Lung (tissue), 12 donors: ENCODE results near the gene ZNF70. TPM values are rescaled to one million over a fixed set of nuclear protein-coding genes. Genes with fewer than 3 reads are reported as not detected.

Experiments used
- ATAC-seq: fragments of 200-7000 bp; cut with Tn5 transposase; one replicate; pipeline ENCODE4 v1.9.1; 2020; ENCODE audit warnings: moderate number of reproducible peaks; ENCODE audit not compliant: insufficient read depth, low FRiP score
- DNase-seq, 3 donors: peaks; one replicate each; pipeline ENCODE4 v3.0.0-alpha.2; 2013 to 2017
- H3K27ac ChIP-seq, 2 donors: one replicate each; pipeline ENCODE4 v1.5.1; 2013; ENCODE audit warnings: mild to moderate bottlenecking in 2 of 2, moderate library complexity in 2 of 2, control low read depth in 1 of 2, inconsistent platforms in 1 of 2, low read depth in 1 of 2, low read length in 1 of 2
- H3K27me3 ChIP-seq, 3 donors: one replicate each; pipeline ENCODE4 v1.5.1; 2013; ENCODE audit warnings: low read length in 2 of 3; ENCODE audit not compliant: control insufficient read depth in 3 of 3, insufficient read depth in 3 of 3
- H3K36me3 ChIP-seq, 4 donors: one replicate each; pipeline ENCODE4 v1.5.1; 2013; ENCODE audit warnings: low read length in 4 of 4, mild to moderate bottlenecking in 1 of 4, moderate library complexity in 1 of 4; ENCODE audit not compliant: control insufficient read depth in 4 of 4, insufficient read depth in 4 of 4
- H3K4me1 ChIP-seq, 5 donors: one replicate each; pipeline ENCODE4 v1.5.1; 2013; ENCODE audit warnings: low read length in 5 of 5, mild to moderate bottlenecking in 2 of 5, moderate library complexity in 1 of 5; ENCODE audit not compliant: control insufficient read depth in 5 of 5, insufficient read depth in 5 of 5
- H3K4me3 ChIP-seq: one replicate; pipeline ENCODE4 v1.5.1; 2013; ENCODE audit warnings: mild to moderate bottlenecking, control low read depth, moderate library complexity
- H3K9ac ChIP-seq, 2 donors: one replicate each; pipeline ENCODE4 v1.5.1; 2013; ENCODE audit warnings: low read length in 2 of 2, control low read depth in 1 of 2; ENCODE audit not compliant: insufficient read depth in 1 of 2
- H3K9me3 ChIP-seq, 4 donors: one replicate each; pipeline ENCODE4 v1.5.1; 2013; ENCODE audit warnings: low read length in 3 of 4, mild to moderate bottlenecking in 1 of 4, moderate library complexity in 1 of 4; ENCODE audit not compliant: control insufficient read depth in 4 of 4, insufficient read depth in 3 of 4
- WGBS, 2 donors: extraction: QIAGEN DNeasy Blood & Tissue Kit; methylation state at CpG; one replicate each; pipeline ENCODE4 v1.1.7; 2013; 5-methylcytosine and 5-hydroxymethylcytosine counted together
- polyA plus RNA-seq, 2 donors: library from polyadenylated mRNA; stranded (reverse); fragments of 200-250 nt; gene quantifications; one replicate each; pipeline ENCODE4 v1.2.1, GENCODE V29; 2013
- total RNA-seq, 2 donors: library from RNA; depleted of rRNA in 1 of 2; stranded (reverse); fragments of >200 nt in 1 of 2; gene quantifications; one replicate each; pipeline ENCODE4 v1.2.1, GENCODE V29; 2014 to 2021
- TF ChIP-seq, protein P1 (sequence below): IDR thresholded peaks from 2 replicates; pipeline ENCODE4 v1.5.1; 2012; ENCODE audit warnings: mild to moderate bottlenecking; ENCODE audit errors: control extremely low read depth, extremely low read depth
- donor health status: control.
- donor health status: control.
- donor health status: Bipolar disorder and iron deficiency.
- donor health status: healthy.
- donor health status: DM: yes; HTN: yes; CAD: no.

The ZNF70 gene
- total and polyA plus RNA-seq, 4 donors, result 0.98 to 6.9 (median 3.7) TPM

DNA sequence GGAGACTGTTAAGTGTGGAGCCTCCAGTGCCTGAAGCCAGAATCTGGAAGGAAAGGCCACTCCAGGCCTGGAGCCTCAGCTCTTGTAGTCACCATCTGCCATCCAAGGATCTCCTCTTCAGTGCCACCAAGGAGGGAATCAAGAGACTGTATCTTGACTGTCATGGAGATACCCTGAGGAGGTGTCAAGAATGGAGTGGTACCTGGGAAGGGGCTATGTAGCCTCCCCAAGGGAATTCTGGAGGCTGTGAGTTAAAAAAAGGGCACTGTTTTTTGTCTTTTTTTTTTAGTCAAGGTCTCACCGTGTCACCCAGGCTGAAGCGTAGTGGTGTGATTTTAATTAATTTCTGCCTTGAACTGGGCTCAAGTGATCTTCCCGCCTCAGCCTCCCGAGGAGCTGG, 8.7 kb upstream of the ZNF70 start:
- TF ChIP-seq, protein P1, sequence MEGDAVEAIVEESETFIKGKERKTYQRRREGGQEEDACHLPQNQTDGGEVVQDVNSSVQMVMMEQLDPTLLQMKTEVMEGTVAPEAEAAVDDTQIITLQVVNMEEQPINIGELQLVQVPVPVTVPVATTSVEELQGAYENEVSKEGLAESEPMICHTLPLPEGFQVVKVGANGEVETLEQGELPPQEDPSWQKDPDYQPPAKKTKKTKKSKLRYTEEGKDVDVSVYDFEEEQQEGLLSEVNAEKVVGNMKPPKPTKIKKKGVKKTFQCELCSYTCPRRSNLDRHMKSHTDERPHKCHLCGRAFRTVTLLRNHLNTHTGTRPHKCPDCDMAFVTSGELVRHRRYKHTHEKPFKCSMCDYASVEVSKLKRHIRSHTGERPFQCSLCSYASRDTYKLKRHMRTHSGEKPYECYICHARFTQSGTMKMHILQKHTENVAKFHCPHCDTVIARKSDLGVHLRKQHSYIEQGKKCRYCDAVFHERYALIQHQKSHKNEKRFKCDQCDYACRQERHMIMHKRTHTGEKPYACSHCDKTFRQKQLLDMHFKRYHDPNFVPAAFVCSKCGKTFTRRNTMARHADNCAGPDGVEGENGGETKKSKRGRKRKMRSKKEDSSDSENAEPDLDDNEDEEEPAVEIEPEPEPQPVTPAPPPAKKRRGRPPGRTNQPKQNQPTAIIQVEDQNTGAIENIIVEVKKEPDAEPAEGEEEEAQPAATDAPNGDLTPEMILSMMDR, result no peak
- 95 to 98% methylated on average over 4 of the region's 4 CpGs for WGBS, 2 donors
- Histone ChIP-seq H3K36me3 (no peaks in the 10 kb centered on the region), H3K27me3 (no peaks in the 10 kb centered on the region), H3K9me3 (no peaks in the 10 kb centered on the region), H3K27ac (no peak overlapping the region), H3K9ac (no peak overlapping the region), H3K4me3 (no peak overlapping the region), H3K4me1 (peaks cover 0 to 19% (median 6%) of the 10 kb centered on the region in 5 donors)
- ATAC-seq (no peak), DNase-seq (no peak)

DNA sequence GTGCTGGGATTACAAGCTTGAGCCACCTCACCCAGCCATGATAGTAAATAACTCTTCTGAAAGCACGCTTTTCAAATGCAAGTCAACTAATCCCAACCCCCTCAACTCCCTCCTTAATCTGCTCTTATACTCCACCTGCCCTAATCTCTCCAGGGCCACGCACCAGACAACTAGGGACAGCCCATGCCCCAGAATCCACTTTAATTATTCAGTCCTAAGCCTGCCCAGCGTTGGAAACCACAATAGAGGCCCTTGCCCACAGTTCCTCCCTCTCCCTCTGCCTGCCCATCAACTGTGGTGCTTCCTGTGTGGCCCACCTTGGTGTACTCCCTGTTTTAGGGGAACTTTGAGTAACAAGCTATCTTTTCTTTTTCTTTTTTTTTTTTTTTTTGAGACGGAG, 6.0 kb upstream of the ZNF70 start:
- TF ChIP-seq, protein P1, result no peak
- DNase-seq (no peak), ATAC-seq (no peak)
- H3K36me3 ChIP-seq, result no peaks in the 10 kb centered on the region
- no peak overlapping the region for H3K27ac ChIP-seq
- H3K4me3 ChIP-seq, result no peak overlapping the region
- 12 to 43% methylated on average over 4 of the region's 4 CpGs for WGBS, 2 donors
- peaks cover 0 to 2% (median 0%) of the 10 kb centered on the region in 5 donors for H3K4me1 ChIP-seq
- no peaks in the 10 kb centered on the region for H3K9me3 ChIP-seq
- no peaks in the 10 kb centered on the region for H3K27me3 ChIP-seq
- H3K9ac ChIP-seq, result no peak overlapping the region

DNA sequence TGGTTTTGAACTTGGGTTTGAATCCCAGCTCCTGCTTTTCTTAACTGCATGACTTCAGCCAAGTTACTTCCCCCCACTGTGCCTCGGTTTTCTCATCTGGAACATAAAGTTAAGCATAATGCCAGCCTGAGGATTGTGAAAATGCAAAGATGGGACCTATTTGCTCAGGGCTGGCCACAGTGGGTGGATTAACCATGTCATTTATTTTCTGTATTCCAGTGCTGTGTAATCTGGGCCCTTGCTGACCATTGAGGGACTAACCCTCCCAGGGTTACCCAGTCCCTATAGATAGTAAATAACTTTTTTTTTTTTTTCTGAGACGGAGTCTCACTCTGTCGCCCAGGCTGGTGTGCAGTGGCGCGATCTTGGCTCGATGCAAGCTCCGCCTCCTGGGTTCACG, 4.8 kb upstream of the ZNF70 start:
- no peak overlapping the region for H3K4me3 ChIP-seq
- H3K4me1 ChIP-seq, result peaks cover 0 to 5% (median 2%) of the 10 kb centered on the region in 5 donors
- H3K36me3 ChIP-seq, result no peaks in the 10 kb centered on the region
- 75 to 82% methylated on average over 8 of the region's 8 CpGs for WGBS, 2 donors
- no peaks in the 10 kb centered on the region for H3K9me3 ChIP-seq
- TF ChIP-seq, protein P1, result no peak
- DNase-seq, result no peak
- no peak overlapping the region for H3K9ac ChIP-seq
- no peak overlapping the region for H3K27ac ChIP-seq
- ATAC-seq, result no peak
- no peaks in the 10 kb centered on the region for H3K27me3 ChIP-seq

DNA sequence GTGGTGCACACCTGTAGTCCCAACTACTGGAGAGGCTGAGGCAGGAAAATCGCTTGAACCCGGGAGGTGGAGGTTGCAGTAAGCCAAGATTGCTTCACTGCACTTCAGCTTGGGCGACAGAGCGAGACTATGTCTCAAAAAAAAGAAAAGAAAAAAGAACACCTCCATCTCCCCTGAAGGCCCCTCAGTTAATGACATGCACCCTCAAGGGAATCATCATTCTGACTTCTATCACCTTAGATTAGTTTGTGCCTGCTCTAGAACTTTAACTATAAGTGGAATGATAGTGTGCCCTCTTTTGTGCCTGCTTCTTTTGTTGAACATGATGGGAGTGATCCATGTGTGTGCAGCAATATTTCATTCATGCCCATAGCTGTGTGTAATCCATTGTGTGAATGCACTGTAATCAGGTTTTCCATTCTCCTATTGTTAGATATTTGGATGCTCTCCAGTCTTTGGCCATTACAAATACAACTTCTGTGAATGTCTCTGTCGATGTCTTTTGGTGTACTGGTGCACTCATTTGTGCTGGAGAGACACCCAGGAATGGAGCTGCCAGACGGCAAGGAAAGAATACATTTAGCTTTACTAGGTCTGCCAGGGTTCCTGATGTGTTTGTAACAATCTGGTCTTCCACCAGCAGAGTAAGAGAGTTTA, 4.2 kb upstream of the ZNF70 start:
- ATAC-seq, result no peak
- H3K9ac ChIP-seq, result no peak overlapping the region
- 73 to 77% methylated on average over 6 of the region's 6 CpGs for WGBS, 2 donors
- H3K9me3 ChIP-seq, result no peaks in the 10 kb centered on the region
- H3K27me3 ChIP-seq, result no peaks in the 10 kb centered on the region
- H3K27ac ChIP-seq, result no peak overlapping the region
- no peaks in the 10 kb centered on the region for H3K36me3 ChIP-seq
- TF ChIP-seq, protein P1, result no peak
- no peak for DNase-seq
- no peak overlapping the region for H3K4me3 ChIP-seq
- H3K4me1 ChIP-seq, result peaks cover 0 to 10% (median 2%) of the 10 kb centered on the region in 5 donors
